Stimulated activated CD8-positive, alpha-beta memory T cell treated with anti-CD3 and anti-CD28 coated beads, Interleukin-4, amount 100 ng/mL, for 48 hours (primary cell): ENCODE results near the gene EEFSEC.
A peak's percentile ranks its signal among the peaks of the same experiment; 100 is the strongest.

Experiments
- DNase-seq: peaks from one replicate; pipeline ENCODE4 v3.0.0-alpha.2; 2020

Gene EEFSEC

GRCh38 chr3:128320551-128321340 is 167.5 kb downstream of the EEFSEC start:
- no peak for DNase-seq

GRCh38 chr3:128321418-128321817 is 168.1 kb downstream of the EEFSEC start:
- DNase-seq, result no peak

GRCh38 chr3:128322030-128323022 is 169.0 kb downstream of the EEFSEC start:
- peak; percentile 56 for DNase-seq

- DNase-seq, result peak; percentile 15
Measured at GRCh38 chr3:128323206-128324081, 170.2 kb downstream of the EEFSEC start.

- DNase-seq, result no peak
Measured at GRCh38 chr3:128324911-128325592, 171.8 kb downstream of the EEFSEC start.

- no peak for DNase-seq
Measured at GRCh38 chr3:128326051-128326823, 173.0 kb downstream of the EEFSEC start.

GRCh38 chr3:128327606-128328031 is 174.3 kb downstream of the EEFSEC start:
- no peak for DNase-seq

GRCh38 chr3:128328546-128329458 is 175.5 kb downstream of the EEFSEC start:
- no peak for DNase-seq

- no peak for DNase-seq
Measured at GRCh38 chr3:128329491-128330213, 176.4 kb downstream of the EEFSEC start.

GRCh38 chr3:128330214-128330842 is 177.0 kb downstream of the EEFSEC start:
- no peak for DNase-seq

- no peak for DNase-seq
Measured at GRCh38 chr3:128334086-128334645, 180.9 kb downstream of the EEFSEC start.

GRCh38 chr3:128334766-128335165 is 181.5 kb downstream of the EEFSEC start:
- no peak for DNase-seq

GRCh38 chr3:128335621-128336296 is 182.5 kb downstream of the EEFSEC start:
- no peak for DNase-seq

- DNase-seq, result no peak
Measured at GRCh38 chr3:128336337-128337156, 183.3 kb downstream of the EEFSEC start.

- DNase-seq, result no peak
Measured at GRCh38 chr3:128337305-128337704, 184.0 kb downstream of the EEFSEC start.

- DNase-seq, result no peak
Measured at GRCh38 chr3:128338536-128339330, 185.5 kb downstream of the EEFSEC start.
